GM21360 (cell line): Measurements from ENCODE around the gene PLXNB2.
"Not testable (repeated sequence)": the region's sequence is repeated elsewhere in the genome, so short reads cannot be mapped to it uniquely, and the experiment has no call there.

ENCODE experiments used
- ATAC-seq: cut with Tn5 transposase; IDR thresholded peaks from one replicate; pipeline ENCODE4 v1.9.1; 2021; ENCODE audit warnings: mild to moderate bottlenecking, moderate library complexity; ENCODE audit not compliant: unreplicated experiment

The PLXNB2 gene

DNA sequence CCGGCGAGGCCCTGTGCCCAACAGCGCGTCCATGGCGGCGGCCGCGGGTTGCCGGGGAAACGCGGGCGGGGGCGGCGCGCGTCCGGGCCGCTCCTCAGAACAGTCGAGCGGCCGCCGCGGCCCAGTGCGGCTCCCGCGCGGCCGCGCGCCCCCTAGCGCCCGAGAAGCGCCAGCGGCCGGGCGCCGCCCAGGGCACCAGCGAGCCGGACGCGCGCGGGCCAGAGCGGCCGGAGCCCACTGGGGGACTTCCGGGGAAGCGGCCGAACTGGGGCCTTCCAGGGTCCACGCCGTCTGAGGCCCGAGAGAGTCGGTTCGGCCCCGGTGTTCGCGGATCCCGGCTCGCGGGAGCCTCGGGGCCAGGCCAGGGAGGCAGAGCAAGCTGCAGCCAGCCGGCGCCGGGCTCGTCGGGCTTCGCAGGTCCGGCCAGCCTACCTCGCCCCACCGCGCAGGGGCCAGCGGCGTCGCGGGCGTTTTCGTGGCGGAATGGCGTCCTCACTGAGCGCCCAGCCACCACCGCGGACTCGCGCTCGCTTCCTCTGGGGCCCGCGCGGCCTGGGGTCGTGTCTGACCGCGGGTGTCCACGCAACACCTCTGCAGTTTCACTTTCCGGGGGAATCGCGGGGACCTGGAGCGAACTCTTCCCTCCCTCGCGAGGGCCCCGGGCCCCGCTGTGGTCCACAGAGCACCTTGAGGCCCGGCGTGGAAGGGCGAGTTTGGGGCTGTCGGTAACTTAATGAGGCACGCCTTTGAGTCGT, 19.7 kb upstream of the PLXNB2 start, which contains the start of gene DENND6B:
Gene DENND6B, minus strand, starts transcription at position 57 of the 755 bp plus-strand sequence. Its CDS starts 24 bp downstream, at position 33.
- ATAC-seq = peak; percentile 66

DNA sequence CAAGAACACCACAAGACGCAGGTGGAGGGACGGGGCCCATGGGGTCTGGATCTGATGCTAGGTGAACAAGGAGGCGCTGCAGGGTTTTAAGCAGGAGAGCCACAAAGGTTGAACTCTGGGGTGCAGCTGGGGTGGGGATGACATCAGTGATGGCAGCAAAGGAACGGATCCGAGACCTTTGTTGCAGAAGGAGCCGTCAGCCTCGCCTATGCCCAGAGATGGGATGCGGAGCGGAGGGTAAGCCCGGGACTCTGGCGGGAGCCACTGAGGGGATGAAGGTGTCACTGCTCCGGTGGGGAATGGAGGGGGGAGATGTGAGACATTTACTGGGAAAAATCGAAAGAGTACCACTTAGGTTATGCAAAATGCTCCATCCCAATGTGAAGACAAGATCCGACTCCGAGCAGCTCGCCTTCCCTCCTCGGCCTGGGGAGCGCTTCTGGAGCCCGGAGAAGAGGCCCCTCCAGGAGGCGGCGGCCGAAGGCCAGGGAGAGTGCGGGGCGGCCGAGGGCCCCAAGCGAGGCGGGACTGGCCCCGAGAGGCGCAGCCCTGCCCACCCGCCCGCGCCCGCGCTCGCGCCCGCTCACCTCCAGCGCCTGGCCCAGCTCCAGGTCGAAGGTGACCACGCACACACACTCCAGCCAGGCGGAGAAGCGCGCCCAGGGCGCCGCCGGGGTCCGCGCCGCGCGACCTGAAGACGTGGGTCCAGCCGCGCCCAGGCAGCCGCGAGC, 18.9 kb upstream of the PLXNB2 start:
- ATAC-seq = peak; percentile 8

DNA sequence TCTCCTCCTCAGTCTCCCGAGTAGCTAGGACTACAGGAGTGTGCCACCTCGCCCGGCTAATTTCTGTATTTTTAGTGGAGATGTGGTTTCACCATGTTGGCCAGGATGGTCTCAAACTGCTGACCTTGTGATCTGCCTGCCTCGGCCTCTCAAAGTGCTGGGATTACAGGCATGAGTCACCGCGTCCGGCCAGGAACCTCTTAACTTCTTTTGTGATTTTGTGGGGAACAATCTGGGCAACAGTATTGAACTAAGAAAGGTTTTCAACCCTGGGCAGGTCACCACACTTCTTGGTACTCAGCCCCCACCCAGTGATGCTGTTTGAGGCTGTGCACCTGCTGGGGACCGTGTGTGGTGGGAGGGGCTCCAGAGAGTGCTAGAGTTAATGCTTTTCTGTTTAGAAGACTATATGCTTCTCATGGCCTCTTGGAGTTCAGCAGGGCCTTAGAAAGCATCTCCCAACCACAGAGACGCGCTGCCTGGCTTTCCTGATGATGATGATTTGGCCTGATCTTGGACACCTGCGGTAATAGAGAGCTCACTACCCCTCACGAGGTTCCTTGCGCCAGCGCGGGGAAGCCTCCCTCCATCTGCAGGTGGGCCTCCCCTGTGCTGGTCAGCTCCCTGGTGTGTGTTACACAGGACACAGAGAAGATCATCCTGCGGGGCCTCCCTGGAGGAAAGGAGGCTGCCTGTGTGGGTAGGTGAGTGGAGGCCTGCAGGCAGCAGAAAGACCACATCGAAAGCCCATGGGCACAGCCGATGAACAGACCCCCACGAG, 18.2 kb upstream of the PLXNB2 start:
- no peak for ATAC-seq

DNA sequence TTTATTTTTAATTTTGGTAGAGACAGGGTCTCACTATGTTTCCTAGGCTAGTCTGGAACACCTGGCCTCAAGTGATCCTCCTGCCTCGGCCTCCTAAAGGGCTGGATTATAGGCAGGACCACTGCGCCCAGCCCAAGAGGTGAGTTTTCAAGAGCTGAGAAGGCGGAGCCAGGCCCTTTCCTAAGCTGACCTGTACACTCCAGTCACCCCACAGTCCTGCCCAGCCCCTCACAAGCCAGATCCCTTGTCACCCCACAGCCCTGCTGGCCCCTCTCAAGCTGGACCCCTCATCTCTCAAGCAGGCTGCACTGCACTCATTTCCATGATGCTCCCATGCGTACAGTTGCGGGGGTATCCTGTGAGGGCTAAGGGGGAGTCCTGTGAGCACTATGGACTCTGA, 16.5 kb upstream of the PLXNB2 start:
- ATAC-seq = no peak

DNA sequence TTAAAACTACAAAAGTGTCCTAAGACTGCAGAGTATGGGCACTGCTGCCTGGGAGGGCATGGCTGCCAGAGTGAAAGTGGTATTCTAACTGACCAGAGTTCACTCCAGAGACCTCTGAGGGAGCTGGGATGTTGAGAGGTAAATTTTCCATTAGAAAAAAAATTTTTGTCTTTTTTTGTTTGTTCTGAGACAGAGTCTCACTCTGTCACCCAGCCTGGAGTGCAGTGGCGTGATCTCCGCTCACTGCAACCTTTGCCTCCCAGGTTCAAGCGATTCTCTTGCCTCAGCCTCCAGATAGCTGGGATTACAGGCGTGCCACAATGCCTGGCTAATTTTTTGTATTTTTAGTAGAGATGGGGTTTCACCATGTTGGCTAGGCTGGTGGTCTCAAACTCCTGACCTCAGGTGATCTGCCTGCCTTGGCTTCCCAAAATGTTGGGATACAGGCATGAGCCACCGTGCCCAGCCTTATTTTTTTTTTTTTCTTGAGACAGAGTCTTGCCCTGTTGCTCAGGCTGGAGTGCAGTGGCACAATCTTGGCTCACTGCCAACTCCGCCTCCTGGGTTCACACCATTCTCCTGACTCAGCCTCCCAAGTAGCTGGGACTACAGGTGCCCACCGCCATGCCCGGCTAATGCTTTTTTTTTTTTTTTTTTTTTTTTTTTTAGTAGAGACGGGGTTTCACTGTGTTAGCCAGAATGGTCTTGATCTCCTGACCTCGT, 15.1 kb upstream of the PLXNB2 start:
- not testable (repeated sequence) for ATAC-seq

DNA sequence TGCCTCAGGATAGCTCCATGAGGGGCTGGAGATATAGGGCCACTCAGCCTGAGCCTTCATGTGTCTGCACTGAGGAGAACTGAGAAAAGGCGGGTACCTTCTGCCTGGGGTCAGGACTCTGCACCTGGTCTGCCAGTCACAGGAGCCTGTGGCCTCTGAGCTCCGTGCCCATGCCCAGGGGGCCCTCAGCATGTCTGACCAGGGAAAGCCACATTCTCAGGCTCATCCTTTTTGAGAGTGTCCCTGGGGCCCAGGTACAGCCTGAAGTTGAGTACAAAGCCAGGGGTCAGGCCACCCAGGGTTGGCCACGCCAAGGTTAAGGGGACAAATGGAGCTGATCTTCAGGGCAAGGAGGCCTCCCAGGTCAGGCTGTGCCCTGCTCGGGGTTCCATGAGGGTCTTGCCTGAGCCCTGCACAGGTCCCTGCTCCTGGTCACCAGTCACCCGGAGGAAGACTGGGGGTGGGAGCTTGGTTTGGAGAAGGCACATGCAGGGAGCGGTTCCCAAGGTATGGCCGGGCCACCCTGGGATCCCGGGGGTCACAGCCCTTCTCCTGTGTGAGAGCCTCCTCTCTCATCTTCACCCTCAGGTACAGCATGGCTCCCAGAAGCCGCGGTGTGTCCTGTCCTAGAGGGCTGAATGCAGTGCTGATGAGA, 13.4 kb upstream of the PLXNB2 start:
- ATAC-seq = no peak

DNA sequence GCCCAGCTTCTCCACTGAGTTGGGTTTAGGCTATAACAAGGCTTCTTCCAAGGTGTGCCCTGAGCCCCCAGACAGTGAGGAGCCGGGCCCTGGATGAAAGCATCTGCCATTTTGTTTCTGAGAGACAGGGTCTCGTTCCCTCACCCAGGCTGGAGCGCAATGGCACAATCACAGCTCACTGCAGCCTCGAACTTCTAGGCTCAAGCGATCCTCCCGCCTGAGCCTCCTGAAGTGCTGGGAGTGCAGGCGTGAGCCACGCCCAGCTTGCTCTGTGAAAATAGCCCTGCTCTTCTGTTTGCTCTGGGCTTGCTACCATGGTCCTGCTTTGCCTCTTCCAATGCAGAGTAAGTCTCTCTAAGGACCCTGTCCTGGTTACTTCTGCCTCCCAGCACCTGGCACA, 12.7 kb upstream of the PLXNB2 start:
- no peak for ATAC-seq

DNA sequence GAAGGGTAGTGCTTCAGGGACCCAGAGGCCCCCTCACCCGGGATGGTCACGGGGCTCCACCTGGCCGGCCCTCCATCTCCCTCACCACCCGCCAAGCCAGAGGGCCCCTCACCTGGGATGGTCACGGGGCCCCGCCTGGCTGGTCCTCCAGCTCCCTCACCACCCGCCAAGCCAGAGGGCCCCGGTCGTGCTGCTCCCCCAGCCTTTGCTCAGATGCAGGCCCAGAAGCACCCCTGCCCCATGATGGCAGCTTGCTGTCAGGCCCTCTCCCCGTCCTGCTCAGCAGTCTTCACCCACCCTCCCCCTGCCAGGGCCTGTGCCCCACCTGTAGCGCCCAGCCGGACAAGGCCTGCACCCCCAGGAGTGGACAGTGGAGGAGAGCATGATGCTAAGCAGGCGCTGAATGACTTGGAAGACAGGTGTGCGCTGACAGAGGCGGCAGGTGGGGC, 12.1 kb upstream of the PLXNB2 start:
- no peak for ATAC-seq

DNA sequence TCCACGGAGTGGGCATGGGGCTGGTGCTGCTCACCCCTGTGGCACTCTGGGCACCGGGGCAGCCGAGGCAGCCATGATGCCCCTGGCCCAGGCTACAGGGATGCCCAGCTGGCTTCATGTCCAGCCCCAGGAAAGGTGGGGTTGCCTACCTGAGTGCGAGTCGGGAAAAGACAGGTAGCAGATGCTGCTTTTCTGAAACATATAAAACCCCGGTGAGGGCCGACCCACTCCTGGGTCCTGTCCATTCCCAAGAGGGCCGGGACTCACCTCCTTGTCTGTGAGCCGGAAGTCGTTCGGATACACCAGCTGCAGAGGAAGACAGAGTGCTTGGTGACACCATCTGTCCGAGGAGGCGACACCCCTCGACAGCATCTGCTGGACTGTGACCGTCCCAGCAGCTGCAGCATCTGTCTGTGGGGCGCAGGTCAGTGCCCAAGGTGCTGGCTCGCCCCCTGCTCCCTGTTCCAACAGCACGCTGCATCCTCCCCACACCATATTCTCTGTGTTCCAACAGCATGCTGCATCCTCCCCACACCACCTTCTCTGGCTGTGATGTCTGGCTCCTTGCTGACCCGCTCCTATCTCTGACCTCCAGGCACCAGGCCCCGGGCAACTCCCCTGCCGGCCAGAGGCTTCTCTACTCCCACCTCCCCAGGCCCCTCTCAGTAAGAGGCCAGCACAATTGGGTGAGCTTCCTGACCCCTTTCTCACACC, 11.4 kb upstream of the PLXNB2 start:
- no peak for ATAC-seq

DNA sequence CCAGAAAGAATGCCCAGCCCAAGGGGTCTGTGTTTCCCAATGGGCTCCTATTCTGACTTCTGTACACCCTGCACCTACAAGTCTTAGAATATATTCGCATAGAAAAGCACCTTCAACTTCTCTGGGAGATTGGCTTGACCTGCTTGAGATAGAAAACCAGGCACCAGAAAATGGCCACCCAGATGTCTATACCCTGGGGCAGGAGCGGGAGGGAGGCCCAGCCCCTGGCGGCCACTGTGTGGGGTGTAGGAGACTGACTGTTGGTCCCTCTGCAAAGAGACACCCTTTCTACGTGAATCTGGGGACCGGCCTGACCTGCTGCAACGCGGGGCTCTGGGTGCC, 10.9 kb upstream of the PLXNB2 start:
- ATAC-seq = no peak

DNA sequence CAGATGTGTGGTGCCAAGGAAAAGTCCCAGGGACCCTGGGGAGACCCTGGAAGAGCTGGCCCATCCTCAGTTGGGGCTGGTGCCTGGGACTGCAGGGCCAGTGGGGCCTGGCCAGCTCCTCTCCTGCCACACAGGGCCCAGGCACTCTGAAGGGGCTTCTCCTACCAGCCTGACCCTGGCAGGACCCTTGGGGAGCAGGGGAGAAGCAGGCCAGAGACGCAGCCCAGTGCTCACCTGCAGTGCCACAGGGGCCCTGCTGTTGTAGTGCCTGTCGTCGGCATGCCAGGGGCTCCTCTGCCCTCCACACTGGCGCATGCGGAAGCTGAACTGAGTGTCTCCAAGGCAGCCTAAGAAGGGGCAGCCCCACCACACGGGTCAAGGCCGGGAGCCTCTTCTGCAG, 10.2 kb upstream of the PLXNB2 start:
- ATAC-seq = no peak

DNA sequence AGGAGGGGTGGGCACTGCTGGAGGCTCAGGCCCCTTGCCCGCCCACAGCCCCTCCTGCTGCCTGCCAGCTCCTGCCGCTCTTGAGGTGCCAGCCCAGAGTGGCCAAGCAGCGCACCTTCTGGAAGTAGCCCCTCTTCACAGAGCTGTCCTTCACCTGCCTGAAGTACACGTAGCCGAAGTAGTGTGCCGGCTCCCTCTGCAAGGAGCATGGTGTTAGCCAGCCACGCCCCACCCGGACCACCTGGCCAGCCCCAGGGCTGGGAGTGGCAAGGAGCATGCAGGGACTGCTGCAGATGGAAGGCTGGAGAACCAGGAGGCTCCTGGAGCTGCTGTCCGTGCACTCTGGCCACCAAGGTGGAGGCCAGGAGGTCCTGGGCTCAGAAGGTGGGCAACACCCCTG, 9.7 kb upstream of the PLXNB2 start:
- no peak for ATAC-seq

DNA sequence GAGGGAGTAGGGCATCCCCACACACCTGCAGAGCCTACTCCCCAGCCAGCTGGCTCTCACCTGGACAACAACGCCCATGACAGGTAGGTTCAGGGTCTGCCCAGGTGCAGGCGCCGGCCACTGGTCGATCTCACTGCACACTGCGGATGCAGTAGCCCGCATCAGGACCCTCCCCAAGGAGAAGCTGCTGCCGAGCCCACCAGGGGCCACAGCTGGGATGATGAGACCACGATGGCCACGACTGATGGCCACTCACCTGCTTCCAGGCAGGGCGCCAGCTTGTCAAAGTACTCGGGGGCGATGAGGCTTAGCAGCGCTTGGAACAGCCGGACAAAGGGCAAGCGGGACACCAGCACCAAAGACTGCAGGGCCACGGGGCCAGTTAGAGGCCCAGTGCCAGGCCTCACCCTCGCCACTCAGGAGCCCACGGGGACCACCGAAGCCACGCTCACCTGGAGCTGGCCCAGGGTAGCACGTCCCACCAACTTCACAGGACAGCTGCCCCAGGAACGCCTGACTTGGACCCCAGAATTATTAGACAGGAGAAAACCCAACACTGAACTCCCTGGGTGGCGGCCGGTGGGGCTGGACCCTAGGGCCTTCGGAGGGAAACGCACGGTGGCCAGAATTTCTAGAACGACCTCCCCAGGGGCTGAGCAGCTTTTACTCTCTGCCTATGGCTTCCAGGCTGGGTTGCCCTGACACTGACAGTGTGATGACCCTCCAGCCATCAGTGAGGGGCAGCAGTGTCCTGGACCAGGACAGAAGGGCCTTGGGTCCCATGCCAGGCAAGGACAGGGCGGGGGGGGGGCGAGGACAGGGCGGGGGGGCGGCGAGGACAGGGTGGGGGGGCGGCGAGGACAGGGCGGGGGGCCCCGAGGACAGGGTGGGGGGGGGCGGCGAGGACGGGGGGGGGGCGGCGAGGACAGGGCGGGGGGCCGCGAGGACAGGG, 8.9 kb upstream of the PLXNB2 start:
- ATAC-seq = no peak

DNA sequence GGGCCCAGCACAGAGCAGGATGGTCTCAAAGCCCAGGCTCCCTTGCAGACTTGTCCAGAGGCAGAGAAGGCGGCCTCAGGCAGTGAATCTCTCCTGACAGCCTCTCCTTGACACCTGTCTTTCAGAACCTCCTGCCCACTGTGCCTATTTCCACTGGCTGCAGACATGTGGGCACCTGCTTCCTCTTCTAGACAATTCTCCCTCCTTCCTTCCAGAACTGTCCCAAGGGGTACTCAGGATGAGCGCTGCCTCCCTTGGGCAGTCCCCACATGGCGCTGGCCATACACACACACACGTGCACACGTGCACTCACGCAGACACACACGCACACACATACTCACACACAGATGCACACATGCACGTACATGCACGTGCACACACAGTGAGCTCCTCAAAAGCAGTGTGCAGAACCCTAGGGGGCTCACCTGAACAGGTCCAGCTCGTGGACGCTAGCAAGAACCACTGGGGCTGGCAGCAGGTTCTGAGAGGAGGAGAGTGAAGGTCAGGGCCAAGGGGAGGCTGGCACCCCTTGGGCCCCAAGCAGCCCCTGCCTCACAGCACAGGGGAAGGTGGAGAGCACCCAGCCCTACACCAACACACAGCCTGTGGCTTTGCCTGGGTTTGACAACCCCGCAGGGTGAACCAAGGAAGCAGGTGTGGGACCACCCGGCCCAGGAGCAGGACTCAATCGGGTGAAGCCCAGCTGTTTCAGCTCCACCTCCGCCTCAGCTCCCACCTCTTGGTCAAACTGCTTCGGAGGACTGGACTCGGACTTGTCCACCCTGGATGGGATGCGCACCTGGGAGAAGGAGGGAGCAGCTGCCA, 8.1 kb upstream of the PLXNB2 start:
- no peak for ATAC-seq

DNA sequence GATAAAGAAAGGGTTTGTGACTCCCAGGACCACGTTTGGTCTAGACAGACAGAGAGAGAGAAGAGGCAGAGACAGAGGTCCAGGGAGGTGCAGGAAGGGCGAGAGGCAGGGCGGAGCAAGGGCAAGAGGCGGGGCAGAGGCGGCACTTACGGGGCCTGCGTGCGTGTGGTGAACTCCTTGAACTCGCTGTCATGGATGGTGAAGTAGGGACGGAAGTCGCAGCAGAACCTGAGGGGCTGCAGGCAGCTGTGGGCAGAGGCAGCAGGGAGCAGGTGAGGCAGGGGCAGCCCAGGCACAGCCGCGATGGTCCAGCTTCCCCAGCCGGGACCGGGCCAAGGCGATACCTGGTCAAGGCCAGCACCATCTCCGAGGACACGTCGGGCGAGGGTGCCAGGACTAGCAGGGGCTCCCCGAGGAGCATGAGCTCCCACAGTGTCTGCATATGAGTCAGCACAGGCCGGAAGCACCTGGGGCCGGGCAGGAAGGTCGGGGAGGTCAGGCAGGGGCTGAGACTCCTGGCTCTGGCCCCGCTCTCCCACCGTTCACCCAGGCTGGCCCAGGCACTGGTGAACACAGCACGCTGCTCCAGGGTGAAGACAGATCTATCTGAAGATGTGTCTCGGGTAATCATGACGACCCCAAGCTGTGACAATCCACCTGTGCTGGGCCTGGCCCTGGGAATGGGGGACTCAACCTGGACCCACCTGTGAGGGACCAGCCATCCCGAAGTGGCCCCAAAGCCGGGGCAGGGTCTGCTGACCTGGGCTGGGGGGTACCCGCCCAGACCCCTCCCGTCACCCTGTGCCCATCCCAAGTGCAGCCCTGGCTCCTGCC, 7.2 kb upstream of the PLXNB2 start:
- ATAC-seq = peak; percentile 59

DNA sequence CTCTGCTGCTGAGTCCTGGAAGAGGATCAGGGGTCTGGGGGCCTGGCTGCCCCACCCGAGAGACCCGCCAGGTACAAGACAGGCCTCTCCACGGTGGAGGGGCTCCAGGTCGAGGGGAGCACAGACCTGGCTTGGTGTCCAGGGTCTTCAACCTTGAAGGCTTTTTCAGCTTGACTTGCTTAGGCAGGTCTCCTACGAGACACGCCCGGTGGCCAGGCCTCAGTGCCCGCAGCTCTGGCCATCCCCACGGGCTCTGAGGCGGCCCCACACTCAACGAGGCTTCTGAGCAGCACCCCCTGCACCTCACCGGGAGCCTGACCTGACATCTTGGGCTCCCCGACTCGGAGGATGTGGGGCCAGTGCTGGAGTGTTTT, 6.6 kb upstream of the PLXNB2 start:
- no peak for ATAC-seq

DNA sequence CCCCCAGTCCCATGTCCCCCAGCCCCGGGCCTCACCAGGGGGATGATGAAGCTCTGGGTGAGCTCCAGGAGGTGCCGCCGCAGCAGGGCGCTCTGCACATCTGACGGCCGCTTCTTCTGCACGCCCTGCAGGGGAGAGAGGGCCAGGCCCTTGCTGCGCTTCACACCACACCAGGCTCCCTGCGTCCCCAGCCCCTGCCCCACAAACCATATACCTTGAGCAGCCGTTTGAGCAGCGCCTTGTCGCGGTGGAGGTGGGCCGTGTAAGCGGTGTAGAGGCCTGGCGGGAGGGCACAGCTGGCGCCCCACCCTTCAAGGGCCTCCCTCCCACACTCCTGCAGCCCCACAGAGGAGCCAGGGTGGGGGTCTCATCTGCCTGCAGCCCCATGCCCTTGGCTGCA, 6.2 kb upstream of the PLXNB2 start:
- ATAC-seq = no peak
